Measurements from ENCODE around the gene CNTNAP2. TPM values are rescaled to one million over a fixed set of nuclear protein-coding genes. Genes with fewer than 3 reads are reported as not detected.

The CNTNAP2 gene
- total and polyA plus RNA-seq, 2 of the 13 experiments (the other 11 are each of a cell fraction or from before 2014, with no cell fraction given): 0.40 to 0.42 TPM

DNA sequence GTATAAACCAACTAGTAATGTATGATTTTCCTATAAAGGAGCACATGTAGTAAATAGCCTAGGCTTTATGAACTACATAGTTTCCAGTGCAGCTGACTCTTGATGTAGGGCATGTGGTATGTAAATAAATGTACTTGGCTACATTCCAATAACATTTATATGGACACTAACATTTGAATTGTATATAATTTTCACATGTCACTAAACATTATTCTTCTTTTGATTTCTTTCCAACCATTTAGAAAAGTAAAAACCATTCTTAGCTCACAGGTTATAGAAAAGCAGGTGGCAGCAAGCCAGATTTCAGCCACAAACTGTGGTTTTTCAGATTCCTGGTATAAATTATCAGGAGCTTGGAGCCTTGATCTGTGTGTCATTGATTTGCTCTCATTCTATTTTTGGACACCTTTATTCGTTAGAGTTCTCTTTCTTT, 1182.0 kb downstream of the CNTNAP2 start:
- no TSS peak for BruUV-seq (replicated peaks)
- WGBS (ENCODE audit: low lambda C conversion rate): 5% methylated on average over 1 of the region's 1 CpG
- TF ChIP-seq ZNF891 (CRISPR knock-in tag; IDR thresholded peaks at IDR 0.05): no peak
- FAIRE-seq (no peak), DNase-seq (ENCODE audit: low spot score) (no peak), ATAC-seq (no peak)
- no peak overlapping the region for H2AFZ ChIP-seq (ENCODE audit: low read length)
- H3K4me3 ChIP-seq (replicated peaks in 1 of 3; ENCODE audit: insufficient read depth in 1 of 3, low read depth in 2 of 3, low read length in 3 of 3): no peak overlapping the region
- H3K79me2 ChIP-seq (ENCODE audit: insufficient read depth, low read length): no peaks in the 10 kb centered on the region
- no peaks in the 10 kb centered on the region for H3K4me1 ChIP-seq (ENCODE audit: insufficient read depth, low read length)
- no peaks in the 10 kb centered on the region for H4K20me1 ChIP-seq (ENCODE audit: insufficient read depth, low read length)
- in situ Hi-C loops (cut with HindIII; ENCODE audit: extremely low pct_ligation_motif_present, low pct_unique_long_range_greater_than_20kb) (no loop called here), intact Hi-C loops (cut with micrococcal nuclease; ENCODE audit: unreplicated experiment) (no loop called here)
- H3K27me3 ChIP-seq (ENCODE audit: control insufficient read depth in 1 of 2, insufficient read depth in 2 of 2, low read length in 2 of 2): no peaks in the 10 kb centered on the region
- no peak overlapping the region for H3K4me2 ChIP-seq (ENCODE audit: low read depth, low read length)
- POLR2A ChIA-PET: no interaction called here
- no peaks in the 10 kb centered on the region for H3K36me3 ChIP-seq (replicated peaks in 1 of 2; ENCODE audit: control insufficient read depth in 1 of 2, insufficient read depth in 2 of 2, low read length in 2 of 2)
- no peak overlapping the region for H3K9ac ChIP-seq (ENCODE audit: insufficient read depth, low read depth, low read length)
- no peak overlapping the region for H3K27ac ChIP-seq (ENCODE audit: extremely low read length, insufficient read depth, low read length)
- CTCF ChIA-PET (ENCODE audit: low intra/inter-chr PET ratio, low total read pairs): no interaction called here
- peaks cover 39% of the 10 kb centered on the region for H3K9me3 ChIP-seq (ENCODE audit: low read length)

DNA sequence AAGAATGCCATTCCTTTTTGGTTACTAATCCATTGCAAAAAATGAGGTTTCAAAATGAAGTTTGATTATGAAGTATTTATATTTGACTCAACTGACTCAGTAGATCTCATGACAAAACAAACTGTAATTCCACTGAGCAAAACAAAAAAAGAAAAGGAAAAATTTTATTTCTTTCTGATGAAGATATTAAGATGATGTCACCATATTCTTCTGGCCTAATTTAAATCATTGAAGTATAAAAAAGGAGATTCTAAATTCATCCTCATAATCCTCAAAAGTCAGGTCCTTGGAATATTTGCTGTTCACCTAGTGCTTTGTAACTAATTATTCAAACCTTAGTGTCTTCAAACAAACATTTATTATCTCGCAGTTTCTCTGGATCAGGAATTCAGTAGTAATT, 1183.7 kb downstream of the CNTNAP2 start:
- no peaks in the 10 kb centered on the region for H3K36me3 ChIP-seq (replicated peaks in 1 of 2; ENCODE audit: control insufficient read depth in 1 of 2, insufficient read depth in 2 of 2, low read length in 2 of 2)
- no peaks in the 10 kb centered on the region for H4K20me1 ChIP-seq (ENCODE audit: insufficient read depth, low read length)
- ChIA-PET CTCF (ENCODE audit: low intra/inter-chr PET ratio, low total read pairs) (no interaction called here), POLR2A (no interaction called here)
- TF ChIP-seq DPF2 (CRISPR knock-in tag; IDR thresholded peaks at IDR 0.05; ENCODE audit: borderline replicate concordance, low read depth) (no peak), ZFP36L2 (CRISPR knock-in tag; IDR thresholded peaks at IDR 0.05) (no peak), ATF7 (IDR thresholded peaks at IDR 0.05) (peak; percentile 75), ATF7 (CRISPR knock-in tag; IDR thresholded peaks at IDR 0.05) (no peak), ZSCAN25 (CRISPR knock-in tag; IDR thresholded peaks at IDR 0.05) (no peak)
- BruUV-seq (replicated peaks): no TSS peak
- no peak overlapping the region for H3K4me3 ChIP-seq (replicated peaks in 1 of 3; ENCODE audit: insufficient read depth in 1 of 3, low read depth in 2 of 3, low read length in 3 of 3)
- ATAC-seq (no peak), FAIRE-seq (no peak), DNase-seq (ENCODE audit: low spot score) (no peak)
- peaks cover 49% of the 10 kb centered on the region for H3K9me3 ChIP-seq (ENCODE audit: low read length)
- H3K79me2 ChIP-seq (ENCODE audit: insufficient read depth, low read length): no peaks in the 10 kb centered on the region
- H3K4me1 ChIP-seq (ENCODE audit: insufficient read depth, low read length): no peaks in the 10 kb centered on the region
- no peaks in the 10 kb centered on the region for H3K27me3 ChIP-seq (ENCODE audit: control insufficient read depth in 1 of 2, insufficient read depth in 2 of 2, low read length in 2 of 2)
- in situ Hi-C loops (cut with HindIII; ENCODE audit: extremely low pct_ligation_motif_present, low pct_unique_long_range_greater_than_20kb) (no loop called here), intact Hi-C loops (cut with micrococcal nuclease; ENCODE audit: unreplicated experiment) (no loop called here)
- no peak overlapping the region for H3K9ac ChIP-seq (ENCODE audit: insufficient read depth, low read depth, low read length)
- 0% methylated on average over 1 of the region's 1 CpG for WGBS (ENCODE audit: low lambda C conversion rate)
- no peak overlapping the region for H2AFZ ChIP-seq (ENCODE audit: low read length)
- no peak overlapping the region for H3K27ac ChIP-seq (ENCODE audit: extremely low read length, insufficient read depth, low read length)
- no peak overlapping the region for H3K4me2 ChIP-seq (ENCODE audit: low read depth, low read length)
